Endothelial cell of umbilical vein (primary cell): ENCODE data around the gene WDR27. TPM values are rescaled to one million over a fixed set of nuclear protein-coding genes. Genes with fewer than 3 reads are reported as not detected.
A peak's percentile ranks its signal among the peaks of the same experiment; 100 is the strongest.
"Not testable (repeated sequence)": the region's sequence is repeated elsewhere in the genome, so short reads cannot be mapped to it uniquely, and the experiment has no call there.

ENCODE experiments used
- BruUV-seq: library from RNA; stranded (reverse); fragments of 400-500 nt; replicated peaks from 2 replicates; lab custom pipeline; 2021; lab: Mats Ljungman, UMichigan
- CTCF ChIA-PET: fragments of 300-600, 350-600 bp; sonication (Branson Sonifier 250); formaldehyde crosslinking; loops from one replicate; lab custom pipeline; 2021; ENCODE audit warnings: antibody characterized with exemption, inconsistent platforms; lab: Charles Lee
- POLR2A ChIA-PET: fragments of 300-600, 350-600 bp; sonication (Branson Sonifier 250); formaldehyde crosslinking; loops from one replicate; lab custom pipeline; 2021; ENCODE audit warnings: antibody characterized with exemption, inconsistent platforms; lab: Charles Lee
- DNase-seq: peaks from one replicate; pipeline ENCODE4 v3.0.0-alpha.2; 2011; ENCODE audit warnings: low read depth, low spot score
- FAIRE-seq: peaks from 2 replicates; lab custom pipeline; 2011; peaks lifted over from hg19 to GRCh38; lab: Jason Lieb, UNC
- H2AFZ ChIP-seq: 2 replicates; pipeline ENCODE4 v1.6.0; 2012; ENCODE audit warnings: low read depth, low read length, control low read depth, inconsistent platforms
- H3K27ac ChIP-seq: 2 replicates; pipeline ENCODE4 v1.5.1; 2011; ENCODE audit warnings: low read depth, mild to moderate bottlenecking, control low read depth, low read length, moderate library complexity; ENCODE audit not compliant: insufficient read depth
- H3K27me3 ChIP-seq, 2 experiments: 2 replicates each; pipeline versions ENCODE4 v1.6.0 to v1.6.1; 2011; ENCODE audit warnings: low read length in 2 of 2, mixed read lengths in 1 of 2; ENCODE audit not compliant: control insufficient read depth in 2 of 2, insufficient read depth in 2 of 2
- H3K36me3 ChIP-seq, 2 experiments: 2 replicates in 1 of 2; 3 replicates in 1 of 2; pipeline ENCODE4 v1.5.1; 2011; ENCODE audit warnings: low read length in 2 of 2, mild to moderate bottlenecking in 1 of 2, moderate library complexity in 1 of 2; ENCODE audit not compliant: control insufficient read depth in 2 of 2, insufficient read depth in 2 of 2; ENCODE audit errors: extremely low read depth in 1 of 2
- H3K4me1 ChIP-seq: 3 replicates; pipeline ENCODE4 v1.5.1; 2011; ENCODE audit warnings: mild to moderate bottlenecking, low read length; ENCODE audit not compliant: control insufficient read depth, insufficient read depth; ENCODE audit errors: extremely low read depth
- H3K4me2 ChIP-seq: 2 replicates; pipeline ENCODE4 v1.6.1; 2011; ENCODE audit warnings: low read length, control low read depth, mixed read lengths; ENCODE audit not compliant: insufficient read depth
- H3K4me3 ChIP-seq, 3 experiments: fragments of 200-600 bp in 1 of 3; sonication (generic), shearing (Covaris generic) in 1 of 3; replicated peaks in 1 of 3; 2 replicates each; pipeline ENCODE4 v1.5.1; 2011 to 2016; ENCODE audit warnings: control low read depth in 3 of 3, low read length in 3 of 3, mild to moderate bottlenecking in 2 of 3, inconsistent platforms in 1 of 3, low read depth in 1 of 3, moderate library complexity in 1 of 3; ENCODE audit not compliant: insufficient read depth in 1 of 3
- H3K79me2 ChIP-seq: 2 replicates; pipeline ENCODE4 v1.6.0; 2012; ENCODE audit warnings: low read length, inconsistent platforms; ENCODE audit not compliant: control insufficient read depth, insufficient read depth
- H3K9ac ChIP-seq: replicated peaks from 2 replicates; pipeline ENCODE3; 2011; ENCODE audit warnings: low read length, control low read depth; ENCODE audit not compliant: insufficient read depth; ENCODE audit errors: extremely low read depth
- H3K9me1 ChIP-seq: replicated peaks from 3 replicates; pipeline ENCODE4 v1.6.0; 2011; ENCODE audit warnings: mild to moderate bottlenecking, low read length; ENCODE audit not compliant: control insufficient read depth, insufficient read depth; ENCODE audit errors: extremely low read depth
- H3K9me3 ChIP-seq: replicated peaks from 2 replicates; pipeline ENCODE4 v1.5.1; 2012; ENCODE audit warnings: low read length, inconsistent platforms; ENCODE audit not compliant: control insufficient read depth, insufficient read depth
- H4K20me1 ChIP-seq: replicated peaks from 2 replicates; pipeline ENCODE3; 2011; ENCODE audit warnings: mild to moderate bottlenecking, low read length; ENCODE audit not compliant: control insufficient read depth, insufficient read depth; ENCODE audit errors: extremely low read depth
- CTCF ChIP-seq, 2 donors: IDR thresholded peaks; 1 replicate in 1 of 2; 2 replicates in 1 of 2; pipeline ENCODE4 v1.5.1; 2011; ENCODE audit warnings: low read length in 2 of 2, mild to moderate bottlenecking in 2 of 2, moderate library complexity in 2 of 2, control low read depth in 1 of 2, inconsistent platforms in 1 of 2, low read depth in 1 of 2; ENCODE audit not compliant: insufficient read depth in 1 of 2; ENCODE audit errors: extremely low read depth in 1 of 2
- EZH2 ChIP-seq: IDR thresholded peaks from 2 replicates; pipeline ENCODE4 v1.6.1; 2012; ENCODE audit warnings: borderline replicate concordance, low read depth, mild to moderate bottlenecking, moderate library complexity, low read length, inconsistent platforms; ENCODE audit not compliant: severe bottlenecking
- FOS ChIP-seq: IDR thresholded peaks from 2 replicates; pipeline ENCODE4 v1.6.1; 2011; ENCODE audit warnings: mild to moderate bottlenecking, low read length, moderate library complexity, borderline replicate concordance; ENCODE audit not compliant: insufficient read depth
- GATA2 ChIP-seq: IDR thresholded peaks from 2 replicates; pipeline ENCODE4 v1.7.0; 2011; ENCODE audit warnings: low read depth, mild to moderate bottlenecking, moderate library complexity, mixed read lengths, low read length; ENCODE audit not compliant: insufficient read length, insufficient read depth
- JUN ChIP-seq: IDR thresholded peaks from 2 replicates; pipeline ENCODE4 v1.6.1; 2011; ENCODE audit warnings: borderline replicate concordance, low read depth; ENCODE audit not compliant: insufficient read length, insufficient read depth
- MAX ChIP-seq: IDR thresholded peaks from 2 replicates; pipeline ENCODE4 v1.6.1; 2011; ENCODE audit not compliant: insufficient read depth, insufficient read length
- MYC ChIP-seq: IDR thresholded peaks from one replicate; pipeline ENCODE4 v1.6.1; 2011; ENCODE audit warnings: mild to moderate bottlenecking, low read depth, low read length
- POLR2A ChIP-seq: IDR thresholded peaks from 2 replicates; pipeline ENCODE4 v1.6.1; 2012; ENCODE audit warnings: low read depth, mild to moderate bottlenecking, control low read depth, low read length
- POLR2AphosphoS5 ChIP-seq: IDR thresholded peaks from 2 replicates; pipeline ENCODE4 v1.6.1; 2012; ENCODE audit warnings: low read depth, mild to moderate bottlenecking, control low read depth, low read length, moderate library complexity; ENCODE audit not compliant: insufficient read depth
- dilution Hi-C: fragments of 300-500 bp; cut with MboI; formaldehyde crosslinking; loops from one replicate; pipeline ENCODE4 v1.15.0; 2019; ENCODE audit warnings: low sequenced_read_pairs; ENCODE audit not compliant: extremely low pct_ligation_motif_present
- intact Hi-C: fragments of 100-400 bp; cut with micrococcal nuclease; formaldehyde crosslinking; loops from one replicate; pipeline ENCODE4 v1.10.0; 2022
- polyA plus RNA-seq, 4 experiments: library from polyadenylated mRNA; depleted of rRNA in 3 of 4; stranded (reverse) in 3 of 4; unstranded in 1 of 4; fragments of >200 nt; gene quantifications; 2 replicates each; pipeline versions ENCODE4 v1.2.1 to v1.2.3, GENCODE V29; 2011 to 2012; ENCODE audit warnings: missing spikeins in 1 of 4
- total RNA-seq: library from RNA; stranded (reverse); gene quantifications from 2 replicates; pipeline ENCODE4 v1.2.3, GENCODE V29; 2021

WDR27 gene
- total and polyA plus RNA-seq, 2 donors (not counting 3 experiments of a cell fraction or from before 2014, with no cell fraction given), result 60.1 to 69.7 TPM

GRCh38 chr6:169697115-169697514 is 4.7 kb downstream of the WDR27 start:
- H3K9ac ChIP-seq, H3K4me2 ChIP-seq, dilution Hi-C loops, FAIRE-seq, H3K27me3 ChIP-seq, H3K9me3 ChIP-seq, H3K36me3 ChIP-seq, H4K20me1 ChIP-seq, H2AFZ ChIP-seq, DNase-seq, POLR2A ChIA-PET, H3K4me3 ChIP-seq, BruUV-seq, H3K9me1 ChIP-seq: not testable (repeated sequence)
- TF ChIP-seq CTCF (IDR thresholded peaks at IDR 0.05; ENCODE audit: extremely low read depth in 1 of 2, insufficient read depth in 1 of 2, low read depth in 1 of 2, low read length in 2 of 2), result peak; percentile 25 to 36
- H3K79me2 ChIP-seq, result peaks cover 28% of the 10 kb centered on the region
- intact Hi-C loops, result loop anchor here (5.0 kb wide), 1 partner anchor 155 kb away; no protein-coding TSS in a partner anchor
- CTCF ChIA-PET, result interaction anchor here (1.1 to 1.2 kb wide), 2 partner anchors 27 kb away, joined by 3 to 4 read pairs; no protein-coding TSS in a partner anchor
- H3K27ac ChIP-seq, result peak overlapping the region; percentile 90
- H3K4me1 ChIP-seq, result peaks cover 37% of the 10 kb centered on the region

- Histone ChIP-seq H3K4me3 (no peak overlapping the region), H3K9me1 (no peaks in the 10 kb centered on the region), H3K27me3 (no peaks in the 10 kb centered on the region), H3K4me2 (no peak overlapping the region), H3K4me1 (peaks cover 28% of the 10 kb centered on the region), H3K9ac (no peak overlapping the region), H2AFZ (no peak overlapping the region), H3K36me3 (no peaks in the 10 kb centered on the region), H3K79me2 (peaks cover 14% of the 10 kb centered on the region), H4K20me1 (no peaks in the 10 kb centered on the region), H3K9me3 (no peaks in the 10 kb centered on the region), H3K27ac (no peak overlapping the region)
- ChIA-PET CTCF (interaction anchor here (0.9 kb wide), 1 partner anchor 25 kb away, joined by 3 read pairs; no protein-coding TSS in a partner anchor), POLR2A (no interaction called here)
- intact Hi-C loops, result loop anchor here (5.0 kb wide), 1 partner anchor 157 kb away; no protein-coding TSS in a partner anchor
- DNase-seq (no peak), FAIRE-seq (no peak)
- dilution Hi-C loops, result no loop called here
- BruUV-seq, result no TSS peak
- TF ChIP-seq MAX, result no peak
- TF ChIP-seq MYC, result no peak
- TF ChIP-seq POLR2A, result no peak
- no peak for TF ChIP-seq JUN
- no peak for TF ChIP-seq CTCF (IDR thresholded peaks at IDR 0.05; ENCODE audit: extremely low read depth in 1 of 2, insufficient read depth in 1 of 2, low read depth in 1 of 2, low read length in 2 of 2)
- TF ChIP-seq POLR2AphosphoS5, result no peak
- no peak for TF ChIP-seq EZH2
- TF ChIP-seq FOS, result no peak
- TF ChIP-seq GATA2, result no peak
Observed at GRCh38 chr6:169695131-169695530, 6.7 kb downstream of the WDR27 start.
